NCI-H2227 (cell line): Measurements from ENCODE around the gene OR2B2.
A peak's percentile ranks its signal among the peaks of the same experiment; 100 is the strongest.

Experiments
- DNase-seq: peaks from one replicate; lab custom pipeline; 2025; ENCODE audit not compliant: unreplicated experiment; lab: John Stamatoyannopoulos, UW

Gene OR2B2

DNA sequence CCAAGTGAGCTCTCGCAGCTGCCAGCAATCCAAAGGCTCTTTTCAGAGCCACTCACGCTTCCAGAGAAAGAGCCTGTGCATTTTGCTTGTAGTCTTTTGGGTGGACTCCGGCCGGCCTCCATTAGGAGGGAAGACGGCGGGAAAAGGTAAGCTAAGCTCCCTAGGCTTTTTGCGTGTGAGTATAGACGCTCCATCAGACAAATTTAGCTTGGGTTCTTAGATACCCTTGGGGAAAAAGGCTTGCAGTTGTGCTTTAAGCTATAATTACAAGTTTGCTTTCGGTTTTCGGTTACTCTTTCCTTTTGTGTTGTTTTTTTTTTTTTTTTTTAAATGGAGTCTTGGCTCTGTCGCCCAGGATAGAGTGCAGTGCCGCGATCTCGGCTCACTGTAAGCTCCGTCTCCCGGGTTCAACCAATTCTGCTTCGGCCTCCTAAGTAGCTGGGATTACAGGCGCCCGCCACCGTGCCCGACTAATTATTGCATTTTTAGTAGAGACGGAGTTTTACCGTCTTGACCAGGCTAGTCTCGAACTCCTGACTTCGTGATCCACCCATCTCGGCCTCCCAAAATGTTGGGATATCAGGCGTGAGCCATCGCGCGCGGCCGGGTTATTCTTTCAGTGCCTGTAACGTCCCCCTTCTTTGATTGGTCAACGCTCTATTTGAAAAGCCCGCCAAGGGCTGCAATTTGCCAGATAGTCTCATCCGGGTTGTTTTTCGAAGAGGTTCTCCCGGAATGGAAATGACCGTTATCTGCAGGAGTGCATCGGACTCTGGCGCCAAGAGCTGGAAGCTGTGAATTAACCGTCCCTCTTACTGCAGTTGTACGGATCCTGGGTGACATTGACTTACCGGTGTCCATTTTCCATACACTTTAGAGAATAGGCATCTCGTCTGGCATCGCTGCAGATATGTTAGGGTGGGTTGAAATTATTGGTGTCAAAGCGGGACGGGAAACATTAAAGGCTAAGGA is 18.1 kb downstream of the OR2B2 start:
- peak; percentile 96 for DNase-seq

- peak; percentile 97 for DNase-seq
These were observed 18.9 kb downstream of the OR2B2 start for GRCh38 chr6:27893059-27893835.

GRCh38 chr6:27892649-27893058 is 19.5 kb downstream of the OR2B2 start:
- no peak for DNase-seq

GRCh38 chr6:27891320-27891875 is 20.8 kb downstream of the OR2B2 start:
- DNase-seq, result no peak

GRCh38 chr6:27890445-27891319 is 21.5 kb downstream of the OR2B2 start:
- DNase-seq, result peak; percentile 95

GRCh38 chr6:27889628-27890444 is 22.4 kb downstream of the OR2B2 start:
- peak; percentile 59 for DNase-seq

DNA sequence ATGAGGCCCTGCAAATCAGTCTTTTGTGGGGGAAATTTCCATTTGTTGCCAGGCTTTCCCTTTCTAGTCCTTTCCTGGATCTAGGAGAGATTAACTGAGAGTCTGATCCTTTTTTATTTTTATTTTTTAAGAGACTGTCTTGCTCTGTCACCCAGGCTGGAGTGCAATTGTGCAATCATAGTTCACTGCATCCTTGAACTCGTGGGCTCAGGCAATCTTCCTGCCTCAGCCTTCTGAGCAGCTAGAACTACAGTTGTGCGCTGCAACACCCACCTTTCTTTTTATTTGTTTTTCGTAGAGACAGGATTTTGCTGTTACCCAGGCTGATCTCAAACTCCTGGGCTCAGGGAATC is 22.9 kb downstream of the OR2B2 start:
- no peak for DNase-seq

GRCh38 chr6:27888566-27888965 is 23.6 kb downstream of the OR2B2 start:
- no peak for DNase-seq

DNA sequence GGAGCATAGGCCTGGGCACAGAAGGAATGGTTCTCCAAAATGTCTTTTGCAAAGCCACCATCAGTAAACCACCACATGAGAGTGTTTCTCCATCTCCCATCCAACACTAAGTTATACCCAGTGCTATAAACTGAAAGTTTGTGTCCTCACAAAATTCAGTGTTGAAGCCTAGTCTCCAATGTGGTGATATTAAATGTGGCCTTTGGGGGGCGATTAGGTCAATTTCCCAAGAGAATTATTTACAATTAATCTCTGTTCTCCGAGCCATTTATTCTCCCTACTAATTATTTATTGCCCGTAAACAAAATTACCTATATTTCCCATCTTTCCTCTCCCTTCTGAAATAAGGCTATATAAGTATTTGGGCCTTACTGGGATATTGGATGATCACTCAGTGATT is 26.1 kb downstream of the OR2B2 start:
- DNase-seq, result no peak

- DNase-seq, result no peak
These were observed 29.1 kb downstream of the OR2B2 start for GRCh38 chr6:27883136-27883535.

- no peak for DNase-seq
These were observed 29.6 kb downstream of the OR2B2 start for GRCh38 chr6:27882624-27883023.

DNA sequence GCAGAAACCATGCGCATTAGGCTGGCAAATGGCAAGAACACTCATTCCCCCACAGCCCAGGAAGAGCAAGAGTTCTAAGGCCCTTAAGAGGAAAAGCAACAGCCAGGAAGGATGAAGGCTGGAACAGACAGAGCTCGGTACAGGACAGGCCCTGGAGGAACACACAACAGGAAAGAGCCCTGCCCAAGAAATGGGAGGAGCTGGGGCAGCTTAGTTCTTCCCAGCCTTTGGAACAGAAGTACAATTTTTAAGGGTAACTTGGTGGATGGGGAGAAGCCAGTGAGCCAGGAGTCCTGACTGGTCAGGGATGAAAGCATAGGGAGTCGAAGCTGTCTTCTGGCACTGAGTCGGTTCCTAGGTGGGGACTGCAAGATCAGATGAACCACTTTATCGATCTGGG is 32.4 kb downstream of the OR2B2 start:
- DNase-seq, result no peak

GRCh38 chr6:27874016-27874415 is 38.2 kb downstream of the OR2B2 start:
- DNase-seq, result no peak

- DNase-seq, result peak; percentile 92
These were observed 38.9 kb downstream of the OR2B2 start for GRCh38 chr6:27873021-27873940.

- peak; percentile 44 for DNase-seq
These were observed 39.6 kb downstream of the OR2B2 start for GRCh38 chr6:27872642-27873020.

DNA sequence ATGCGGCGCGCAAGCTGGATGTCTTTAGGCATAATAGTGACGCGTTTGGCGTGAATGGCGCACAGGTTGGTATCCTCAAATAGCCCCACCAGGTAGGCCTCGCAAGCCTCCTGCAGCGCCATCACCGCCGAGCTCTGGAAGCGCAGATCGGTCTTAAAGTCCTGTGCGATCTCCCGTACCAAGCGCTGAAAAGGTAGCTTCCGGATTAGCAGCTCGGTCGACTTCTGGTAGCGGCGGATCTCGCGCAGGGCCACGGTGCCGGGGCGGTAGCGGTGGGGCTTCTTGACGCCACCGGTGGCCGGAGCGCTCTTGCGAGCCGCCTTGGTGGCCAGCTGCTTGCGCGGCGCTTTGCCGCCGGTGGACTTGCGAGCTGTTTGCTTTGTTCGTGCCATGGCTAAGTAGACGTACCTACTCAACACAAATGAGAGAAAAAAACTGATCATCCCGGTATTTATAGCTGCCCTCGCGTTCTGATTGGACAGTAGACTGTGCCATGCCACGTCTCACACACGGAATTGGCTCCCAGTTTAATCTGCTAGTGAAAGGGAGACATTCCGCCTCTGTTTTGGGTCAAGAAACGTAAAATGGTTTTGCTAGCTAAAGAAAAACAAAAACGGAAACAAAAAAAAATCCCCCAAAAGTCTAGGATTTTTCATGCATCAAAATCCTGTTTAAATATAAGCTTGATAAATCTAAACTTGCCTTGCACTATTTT is 40.1 kb downstream of the OR2B2 start:
- DNase-seq, result peak; percentile 97

- DNase-seq, result no peak
These were observed 41.8 kb downstream of the OR2B2 start for GRCh38 chr6:27870291-27870870.

DNA sequence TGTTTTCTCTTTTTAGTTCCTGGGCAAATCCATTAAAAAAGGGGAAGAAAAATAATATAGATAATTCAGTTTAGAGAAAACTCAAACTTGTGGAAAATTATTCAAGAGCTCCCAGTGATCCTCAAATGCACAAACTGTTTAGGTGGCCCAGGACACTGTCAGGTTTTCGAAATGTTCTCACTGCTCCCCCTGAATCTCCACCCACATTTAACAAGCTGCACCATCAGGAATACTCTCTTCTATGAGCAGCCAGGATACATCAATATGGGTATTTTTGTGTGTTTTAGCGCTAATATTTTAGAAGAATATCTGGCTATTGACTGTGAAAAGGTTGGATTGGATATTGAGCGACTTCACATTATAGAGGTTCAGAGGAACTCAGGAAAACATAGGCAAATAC is 43.9 kb downstream of the OR2B2 start:
- DNase-seq, result no peak
